UCSD-AML1 (cell line): ENCODE data around the gene PTMA.
"Not testable (repeated sequence)": the region's sequence is repeated elsewhere in the genome, so short reads cannot be mapped to it uniquely, and the experiment has no call there.

Experiments used
- DNase-seq: peaks from one replicate; lab custom pipeline; 2025; ENCODE audit not compliant: unreplicated experiment; lab: John Stamatoyannopoulos, UW

The PTMA gene, protein sequence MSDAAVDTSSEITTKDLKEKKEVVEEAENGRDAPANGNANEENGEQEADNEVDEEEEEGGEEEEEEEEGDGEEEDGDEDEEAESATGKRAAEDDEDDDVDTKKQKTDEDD

DNA sequence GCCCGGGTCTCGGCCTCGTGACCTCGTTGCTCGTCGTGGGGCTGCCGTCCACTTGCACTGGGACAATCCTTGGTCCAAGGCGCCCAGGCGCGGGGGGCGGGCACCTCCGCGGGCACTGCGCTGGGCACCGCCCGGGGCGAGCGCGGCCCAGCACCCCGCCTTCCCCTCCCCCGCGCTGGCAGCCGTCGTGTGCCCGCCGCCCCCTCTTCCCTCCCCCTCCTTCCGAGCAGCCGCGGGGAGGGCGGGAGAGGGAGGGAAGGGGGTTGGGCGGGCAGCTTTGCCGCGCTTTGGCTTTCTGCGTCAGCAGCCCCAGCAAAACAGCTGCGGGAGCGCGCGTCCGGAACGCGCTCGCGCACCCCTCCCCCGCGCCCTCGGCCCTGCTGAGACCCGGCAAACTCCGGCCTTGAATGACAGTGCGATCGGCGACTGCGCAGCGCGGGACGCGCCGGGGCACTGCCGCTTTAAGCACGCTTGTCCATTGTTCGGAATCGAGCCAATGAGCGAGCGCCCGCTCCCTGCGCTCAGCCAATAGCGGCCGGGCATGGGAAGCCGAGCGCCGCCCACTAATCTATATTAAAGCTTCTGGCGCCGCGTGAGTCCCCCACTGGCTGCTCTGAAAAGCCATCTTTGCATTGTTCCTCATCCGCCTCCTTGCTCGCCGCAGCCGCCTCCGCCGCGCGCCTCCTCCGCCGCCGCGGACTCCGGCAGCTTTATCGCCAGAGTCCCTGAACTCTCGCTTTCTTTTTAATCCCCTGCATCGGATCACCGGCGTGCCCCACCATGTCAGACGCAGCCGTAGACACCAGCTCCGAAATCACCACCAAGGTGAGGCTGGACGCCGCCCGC is at the start of gene PTMA:
Gene PTMA (plus strand): TSS at position 599 of the 846 bp plus-strand sequence. CDS start 182 bp downstream, at position 781.
- DNase-seq = peak; percentile 100

DNA sequence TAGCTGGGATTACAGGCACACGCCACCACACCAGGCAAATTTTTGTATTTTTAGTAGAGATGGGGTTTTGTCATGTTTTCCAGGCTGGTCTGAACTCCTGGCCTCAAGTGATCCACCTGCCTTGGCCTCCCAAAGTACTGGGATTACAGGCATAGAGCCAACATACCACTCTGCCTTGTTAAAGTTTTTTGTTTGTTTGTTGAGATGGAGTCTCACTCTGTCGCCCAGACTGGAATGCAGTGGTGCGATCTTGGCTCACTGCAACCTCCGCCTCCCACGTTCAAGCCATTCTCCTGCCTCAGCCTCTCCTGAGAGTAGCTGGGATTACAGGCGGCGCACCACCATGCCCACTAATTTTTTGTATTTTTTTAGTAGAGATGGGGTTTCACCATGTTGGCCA is 48.3 kb upstream of the PTMA start:
- DNase-seq = not testable (repeated sequence)

DNA sequence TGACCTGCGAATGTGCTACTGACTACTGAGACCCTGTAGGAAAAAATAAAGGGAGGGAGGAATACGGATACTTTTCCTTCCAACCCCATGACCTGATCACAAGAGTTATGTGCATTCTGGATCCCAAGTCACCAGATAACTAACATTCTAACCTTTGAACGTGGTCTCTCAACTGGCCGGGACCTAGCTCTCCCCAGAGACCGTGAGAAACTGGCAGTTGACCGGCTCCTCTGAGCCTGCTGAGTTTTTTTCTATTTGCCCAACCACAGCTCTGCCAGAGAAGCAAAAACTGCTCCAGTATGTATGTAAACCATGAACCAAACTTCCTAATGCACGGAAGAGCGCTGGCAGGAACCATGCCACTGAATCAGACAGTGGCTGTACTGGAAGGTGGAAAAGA is 47.5 kb upstream of the PTMA start:
- no peak for DNase-seq

DNA sequence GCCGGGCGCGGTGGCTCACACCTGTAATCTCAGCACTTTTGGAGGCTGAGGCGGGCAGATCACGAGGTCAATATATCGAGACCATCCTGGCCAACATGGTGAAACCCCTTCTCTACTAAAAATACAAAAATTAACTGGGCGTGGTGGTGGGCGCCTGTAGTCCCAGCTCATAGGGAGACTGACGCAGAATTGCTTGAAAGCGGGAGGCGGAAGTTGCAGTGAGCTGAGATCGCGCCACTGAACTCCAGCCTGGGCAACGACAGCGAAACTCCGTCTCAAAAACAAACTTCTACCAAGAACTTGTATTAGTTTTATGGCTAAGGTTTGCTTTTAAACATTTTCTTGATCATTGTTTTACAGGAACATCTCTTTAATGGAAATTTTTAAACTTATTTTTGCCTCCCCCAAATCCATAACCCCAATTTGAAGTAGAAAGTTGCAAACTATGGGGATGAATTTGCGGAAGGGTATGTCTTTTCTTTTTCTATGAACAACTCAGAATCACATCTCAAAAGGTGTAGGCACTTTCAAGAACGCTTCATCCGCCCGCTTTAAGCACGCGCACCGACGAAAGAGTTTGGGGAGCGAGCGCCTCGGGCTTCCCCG is 46.8 kb upstream of the PTMA start:
- DNase-seq = no peak

DNA sequence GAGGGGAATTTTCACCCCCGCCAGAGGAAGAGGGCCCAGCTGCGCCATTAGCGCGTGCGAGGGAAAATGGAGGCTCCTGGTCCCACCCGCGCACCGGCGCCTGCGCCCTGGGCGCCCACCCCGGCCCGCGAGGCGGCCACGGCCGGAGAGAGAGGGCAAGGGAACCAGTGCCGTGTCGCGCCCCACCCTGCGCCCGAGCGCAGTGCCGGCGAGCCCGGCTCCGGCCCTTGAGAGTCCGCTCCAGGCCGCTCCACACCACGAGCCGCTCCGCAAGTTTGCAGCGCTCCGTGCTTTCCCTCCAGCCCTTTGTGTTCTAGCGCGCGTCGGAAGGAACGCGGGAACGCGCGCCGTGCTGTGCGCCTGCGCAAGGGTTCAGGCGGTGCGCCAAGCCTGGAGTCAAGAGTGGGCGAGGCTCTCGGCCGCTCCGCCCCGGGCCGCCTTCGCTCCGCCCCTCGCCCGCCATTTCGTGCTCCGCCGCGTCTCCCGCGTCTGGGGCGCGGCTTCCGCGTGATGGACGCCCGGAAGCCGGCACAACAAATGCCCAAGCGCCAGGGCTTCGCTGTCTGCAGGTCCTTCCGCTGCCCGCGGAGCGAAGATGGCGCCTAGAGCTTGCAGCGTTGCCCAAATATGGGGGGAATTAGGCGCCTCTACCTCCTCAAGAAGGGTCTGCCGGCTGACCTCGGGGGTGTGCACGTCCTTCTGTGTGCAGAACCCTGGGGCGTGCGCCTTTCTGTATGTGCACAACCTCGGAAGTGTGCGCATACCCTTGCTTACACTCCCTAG is 46.1 kb upstream of the PTMA start:
- DNase-seq = peak; percentile 94

DNA sequence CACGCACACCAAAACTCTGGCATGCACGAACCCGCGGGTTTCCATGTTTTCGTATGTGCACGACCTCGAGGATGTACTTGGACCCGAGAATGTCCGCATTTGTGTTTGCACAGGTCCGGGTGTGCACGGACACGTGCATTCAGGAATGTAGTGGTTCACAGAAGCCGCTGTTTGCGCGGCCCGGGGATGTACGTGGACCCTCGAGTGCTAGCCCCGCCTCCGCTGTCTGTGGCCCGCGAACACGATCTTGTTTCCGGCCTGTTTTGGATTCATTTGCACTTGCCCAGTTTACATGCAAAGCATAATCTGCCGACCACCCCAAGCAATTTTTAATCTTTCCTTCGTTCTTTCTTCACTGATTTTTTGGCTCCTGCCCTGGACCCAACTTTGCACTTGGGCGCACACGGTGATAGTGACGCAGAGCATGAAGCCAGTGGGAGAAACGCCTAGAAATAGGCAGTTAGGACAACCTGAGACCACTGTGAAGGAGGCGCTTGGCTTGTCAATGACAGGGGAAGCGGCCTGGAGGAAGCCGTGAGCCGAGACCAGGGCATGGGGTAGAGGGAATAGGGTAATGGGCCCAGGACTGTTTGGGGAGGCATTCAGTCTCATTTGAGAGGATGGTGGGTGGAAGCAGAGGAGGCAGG is 45.4 kb upstream of the PTMA start:
- no peak for DNase-seq

DNA sequence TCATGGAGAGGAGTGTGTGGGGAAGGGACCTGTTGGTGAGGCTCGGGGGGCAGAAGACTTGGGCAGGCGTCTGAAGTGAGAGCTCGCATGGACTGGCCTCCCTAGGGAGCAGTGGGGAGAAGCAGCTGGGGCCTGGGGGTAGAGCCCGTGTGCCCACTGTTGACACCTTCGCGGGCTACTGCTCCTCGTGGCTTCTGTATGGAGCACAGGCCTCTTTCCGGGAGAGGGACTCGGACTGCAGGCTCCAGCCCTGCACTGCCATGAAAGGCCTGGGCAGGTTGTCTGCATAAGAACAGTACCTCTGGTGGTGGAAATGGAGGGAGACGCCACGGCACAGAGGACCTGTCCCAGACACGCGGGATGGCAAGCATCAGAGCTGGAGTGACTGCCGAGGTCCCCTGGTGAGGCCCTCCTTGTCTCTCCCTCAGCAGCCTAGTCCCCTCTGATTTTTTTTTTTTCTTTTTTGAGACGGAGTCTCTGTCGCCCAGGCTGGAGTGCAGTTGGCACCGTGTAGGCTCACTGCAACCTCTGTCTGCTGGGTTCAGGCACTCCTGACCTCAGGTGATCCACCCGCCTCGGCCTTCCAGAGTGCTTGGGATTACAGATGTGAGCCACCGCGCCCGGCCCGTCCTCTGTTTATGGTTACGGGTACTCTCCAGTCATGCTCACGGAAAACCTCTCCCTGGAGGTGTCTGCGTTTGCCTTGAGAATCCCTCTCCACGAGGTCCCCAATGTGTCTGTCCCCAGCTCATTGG is 44.7 kb upstream of the PTMA start:
- no peak for DNase-seq

DNA sequence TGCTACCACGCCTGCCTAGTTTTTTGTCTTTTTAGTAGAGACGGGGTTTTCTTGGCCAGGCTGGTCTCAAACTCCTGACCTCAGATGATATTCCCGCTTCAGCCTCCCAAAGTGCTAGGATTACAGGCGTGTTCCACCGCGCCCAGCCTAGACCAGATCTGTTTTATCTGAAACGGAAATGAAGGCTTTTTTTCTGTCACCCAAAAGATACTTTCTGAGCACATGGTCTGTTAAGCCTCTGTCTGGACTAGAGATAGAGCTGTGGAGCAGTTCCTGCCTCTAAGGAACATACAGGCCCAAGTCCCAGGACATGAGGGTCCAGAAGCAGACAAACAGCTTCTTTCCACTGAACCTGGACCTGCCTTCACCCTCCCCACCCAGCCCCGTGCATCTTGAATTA is 43.6 kb upstream of the PTMA start:
- DNase-seq = no peak

DNA sequence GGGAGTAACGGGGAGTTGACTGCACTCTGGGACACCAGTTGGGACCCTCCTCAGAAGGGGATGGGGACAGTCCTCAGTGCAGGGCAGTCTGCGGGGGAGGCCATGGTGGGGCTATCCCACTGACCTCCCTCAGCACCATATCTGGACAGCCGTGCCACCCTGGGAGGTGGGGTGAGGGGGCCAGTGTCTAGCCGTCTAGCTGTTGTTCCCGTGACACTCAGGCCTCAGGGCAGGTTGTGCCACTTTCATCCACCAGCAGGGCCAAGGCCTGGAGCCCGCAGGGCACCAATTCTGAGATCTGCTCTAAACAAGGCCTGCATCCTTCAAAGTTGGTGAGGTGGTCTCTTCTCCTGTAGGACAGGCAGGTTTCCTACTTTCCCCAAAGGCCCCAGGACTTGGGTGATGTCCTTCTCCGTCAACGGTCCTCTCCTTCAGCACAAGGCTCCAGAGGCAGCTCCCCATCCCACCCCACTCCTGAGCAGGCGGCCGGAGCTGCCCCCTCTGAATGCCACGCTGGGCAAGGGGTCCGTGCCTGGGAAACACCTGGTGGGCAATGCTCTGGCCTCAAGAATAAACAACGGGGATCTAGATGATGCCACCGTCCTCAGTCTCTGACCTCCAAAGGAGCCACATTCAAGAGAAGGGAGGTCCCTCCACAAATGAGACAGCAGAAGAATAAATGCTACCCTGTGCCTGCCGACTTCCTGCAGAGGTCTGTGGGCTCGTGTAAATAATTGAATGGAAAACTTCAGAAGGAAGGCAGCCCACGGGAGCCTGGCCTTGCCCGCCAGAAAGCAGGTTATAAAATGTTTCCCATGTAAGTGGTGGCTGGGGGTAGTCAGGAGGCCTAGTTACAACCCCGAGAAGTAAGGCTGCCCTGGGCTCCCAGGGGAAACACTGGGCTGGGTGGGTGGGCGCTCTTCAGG is 42.8 kb upstream of the PTMA start:
- DNase-seq = no peak

DNA sequence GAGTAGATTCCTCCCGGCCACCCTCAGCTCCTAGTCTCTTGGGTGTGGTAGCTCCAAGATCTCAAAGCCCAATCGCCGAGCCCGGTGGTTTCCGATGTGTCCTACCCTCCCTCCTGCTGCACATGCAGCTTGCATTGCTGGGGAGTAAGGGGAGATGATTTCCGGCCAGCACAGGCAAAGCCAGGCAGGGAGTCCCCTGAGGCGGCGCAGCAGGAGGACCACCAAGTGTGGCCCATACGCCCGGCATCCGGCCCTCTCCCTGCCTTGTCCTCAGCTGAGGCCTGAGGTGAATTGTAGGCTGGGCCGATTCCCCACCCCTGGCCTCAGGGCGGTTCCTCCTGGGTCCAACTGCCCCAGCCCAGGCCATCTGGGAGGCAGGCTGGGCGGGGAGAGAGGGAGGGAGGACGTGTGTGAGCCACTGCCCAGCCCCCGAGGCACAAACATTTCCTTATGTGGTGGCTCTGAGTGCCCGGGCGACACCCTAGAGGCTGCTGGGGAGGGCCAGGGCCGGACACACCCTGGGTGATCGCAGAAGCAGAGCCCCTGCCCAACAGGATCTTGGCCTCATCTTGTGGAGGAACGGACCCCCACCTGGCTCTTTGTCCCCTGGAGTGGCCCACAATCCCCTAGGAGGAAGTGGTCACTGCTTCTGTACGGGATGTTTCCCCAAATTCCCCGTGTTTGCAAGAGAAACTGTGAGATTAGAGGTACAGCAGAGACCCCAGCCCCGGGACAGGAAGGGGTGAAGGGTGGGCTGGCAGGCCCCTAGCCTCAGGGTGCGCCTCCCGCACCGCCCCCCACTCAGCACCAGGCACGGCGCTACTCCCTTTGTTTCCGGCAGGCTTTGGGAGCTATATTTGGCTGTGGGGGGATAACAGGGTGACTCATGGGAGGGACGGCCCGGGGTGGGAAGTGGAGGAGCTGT is 41.9 kb upstream of the PTMA start:
- DNase-seq = peak; percentile 94

DNA sequence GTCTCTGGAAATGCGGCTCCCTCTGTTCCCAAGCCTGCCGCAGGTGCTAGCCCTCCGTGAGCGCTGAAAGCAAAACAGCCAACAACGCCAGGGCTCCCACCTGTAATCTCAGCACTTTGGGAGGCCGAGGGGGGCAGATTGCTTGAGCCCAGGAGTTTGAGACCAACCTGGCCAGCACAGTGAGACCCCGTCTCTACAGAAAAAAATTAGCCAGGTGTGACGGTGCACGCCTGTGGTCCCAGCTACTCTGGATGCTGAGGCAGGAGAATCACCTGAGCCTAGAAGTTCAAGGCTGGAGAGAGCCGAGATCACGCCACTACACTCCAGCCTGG is 41.3 kb upstream of the PTMA start:
- DNase-seq = no peak

DNA sequence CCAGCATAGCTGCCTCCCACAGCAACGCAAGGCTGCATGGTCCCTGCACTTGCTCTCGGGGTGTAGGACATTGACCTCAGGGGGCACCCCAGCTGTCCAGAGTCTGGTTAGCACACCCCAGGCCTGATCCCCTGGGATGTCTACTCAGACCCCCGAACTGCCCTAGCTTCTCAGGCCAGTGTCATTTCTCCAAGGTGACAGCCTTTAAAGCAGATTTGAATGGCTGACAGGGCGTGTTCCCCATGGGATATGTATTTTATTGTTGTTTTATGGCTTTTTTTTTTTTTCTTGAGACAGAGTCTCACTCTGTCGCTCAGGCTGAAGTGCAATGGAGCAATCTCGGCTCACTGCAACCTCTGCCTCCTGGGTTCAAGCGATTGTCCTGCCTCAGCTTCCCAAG is 40.8 kb upstream of the PTMA start:
- no peak for DNase-seq

DNA sequence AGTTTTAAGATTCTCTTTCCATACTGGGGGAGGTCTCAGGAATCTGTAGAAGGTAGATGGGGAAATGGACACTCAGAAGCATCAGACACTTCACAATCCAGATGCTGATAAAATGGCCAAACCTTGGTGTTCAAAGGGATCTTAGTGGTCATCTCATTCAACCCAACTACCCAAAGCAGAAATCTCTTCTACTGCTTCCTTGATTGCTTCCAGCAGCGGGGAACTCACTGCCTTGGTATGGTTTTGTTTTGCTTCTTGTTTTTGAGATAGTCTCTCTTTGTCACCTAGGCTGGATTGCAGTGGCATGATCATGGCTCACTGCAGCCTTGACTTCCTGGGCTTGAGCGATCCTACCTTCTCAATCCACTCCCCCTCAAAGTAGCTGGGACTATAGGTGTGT is 39.3 kb upstream of the PTMA start:
- no peak for DNase-seq

DNA sequence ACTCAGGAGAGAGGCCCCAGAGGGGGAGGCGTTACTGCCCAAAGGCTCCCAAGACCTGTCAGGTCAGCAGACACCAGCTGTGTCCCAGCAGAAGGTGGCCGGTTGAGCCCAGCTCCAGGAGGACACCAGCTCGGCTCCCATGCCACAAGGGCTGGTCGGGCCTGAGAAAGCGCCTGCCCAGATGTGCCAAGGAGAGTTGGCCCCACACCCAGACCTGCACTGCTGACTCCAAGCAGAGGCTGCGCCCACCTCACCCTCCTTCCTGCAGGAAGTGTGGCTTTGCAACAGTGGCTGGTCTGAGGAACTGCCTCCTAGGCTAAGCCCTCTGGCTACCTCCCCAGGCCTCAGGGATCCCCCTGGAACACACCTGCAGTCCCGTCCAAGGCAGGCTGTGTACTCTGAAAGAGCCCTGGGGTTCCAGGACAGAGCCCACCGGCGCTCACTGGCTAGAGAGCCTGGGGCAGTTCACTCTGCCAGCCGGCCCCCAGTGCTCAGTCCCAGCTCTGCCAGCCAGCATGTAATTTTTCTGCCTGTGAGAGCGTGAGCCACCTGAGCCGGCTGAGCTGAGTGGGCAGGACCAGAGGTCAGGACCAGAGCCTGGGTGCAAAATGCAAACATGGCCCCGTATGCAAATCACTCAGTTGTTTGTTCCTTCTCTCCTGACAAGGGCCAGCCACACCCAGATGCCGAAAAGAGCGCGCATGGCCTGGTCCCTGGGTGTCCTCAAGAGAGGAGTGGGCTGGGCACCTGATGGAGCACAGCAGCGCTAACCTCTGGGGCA is 36.9 kb upstream of the PTMA start:
- DNase-seq = peak; percentile 70

DNA sequence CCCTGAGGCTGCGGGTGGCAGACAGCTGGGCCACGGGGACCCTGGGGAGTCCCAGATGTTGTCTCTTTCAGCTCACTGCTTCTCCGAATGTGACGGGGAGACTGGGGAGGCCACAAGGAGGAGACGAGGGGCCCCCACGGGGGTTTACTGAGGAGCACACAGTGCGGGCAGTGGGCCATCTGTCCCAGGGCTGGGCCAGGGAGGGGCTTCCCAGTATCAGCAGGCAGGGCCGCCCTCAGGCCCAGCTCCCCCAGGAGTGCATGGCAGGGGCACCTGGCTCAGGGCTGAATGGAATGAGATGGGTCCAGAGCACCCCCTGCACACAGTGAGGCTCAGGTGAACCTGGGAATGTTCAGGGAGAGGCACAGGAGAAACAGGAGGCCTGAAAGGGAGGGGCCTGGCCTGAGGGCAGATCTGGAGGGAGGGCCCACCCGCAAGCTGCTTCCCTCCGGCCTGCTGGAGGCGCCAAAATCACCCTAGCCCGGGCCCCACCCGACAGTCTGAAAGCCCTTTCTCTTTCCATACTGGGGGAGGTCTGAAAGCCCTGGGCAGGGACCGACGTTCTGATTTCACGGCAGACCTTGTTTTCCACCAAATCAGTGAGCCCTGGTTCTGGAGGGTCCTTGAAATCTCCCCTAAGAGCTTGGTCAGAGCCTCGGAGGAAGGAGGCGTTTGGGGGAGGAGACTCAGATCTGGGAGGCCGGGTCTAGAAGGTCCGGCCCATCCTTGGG is 35.5 kb upstream of the PTMA start:
- peak; percentile 79 for DNase-seq

DNA sequence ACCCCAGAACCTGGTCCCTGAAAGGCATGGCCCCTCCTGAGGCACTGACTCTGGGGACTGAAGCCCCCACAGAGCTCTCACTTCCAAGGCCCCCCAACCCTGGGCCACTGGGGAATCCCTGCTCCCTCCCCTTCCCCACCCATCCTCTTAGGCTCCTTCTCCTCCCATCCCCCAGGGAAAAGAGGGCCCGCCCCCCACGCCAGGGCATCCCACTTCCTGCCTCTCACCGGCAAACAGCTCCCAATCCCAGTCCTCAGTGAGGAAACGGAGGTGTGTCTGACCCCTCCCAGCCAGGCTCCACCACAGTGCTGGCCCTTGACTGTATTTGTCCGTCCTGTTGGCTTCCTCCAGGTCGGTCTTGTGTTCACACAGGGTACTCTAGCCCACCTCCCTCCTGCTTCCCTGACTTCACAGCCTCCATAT is 35.0 kb upstream of the PTMA start:
- peak; percentile 76 for DNase-seq
